ENCODE measurements around the gene MYL6. TPM values are rescaled to one million over a fixed set of nuclear protein-coding genes. Genes with fewer than 3 reads are reported as not detected.
A peak's percentile ranks its signal among the peaks of the same experiment; 100 is the strongest.

The MYL6 gene
- total and polyA plus RNA-seq, 9 of the 15 experiments (the other 6 are each of a cell fraction or from before 2014, with no cell fraction given): 557 to 1,664 (median 958) TPM

DNA sequence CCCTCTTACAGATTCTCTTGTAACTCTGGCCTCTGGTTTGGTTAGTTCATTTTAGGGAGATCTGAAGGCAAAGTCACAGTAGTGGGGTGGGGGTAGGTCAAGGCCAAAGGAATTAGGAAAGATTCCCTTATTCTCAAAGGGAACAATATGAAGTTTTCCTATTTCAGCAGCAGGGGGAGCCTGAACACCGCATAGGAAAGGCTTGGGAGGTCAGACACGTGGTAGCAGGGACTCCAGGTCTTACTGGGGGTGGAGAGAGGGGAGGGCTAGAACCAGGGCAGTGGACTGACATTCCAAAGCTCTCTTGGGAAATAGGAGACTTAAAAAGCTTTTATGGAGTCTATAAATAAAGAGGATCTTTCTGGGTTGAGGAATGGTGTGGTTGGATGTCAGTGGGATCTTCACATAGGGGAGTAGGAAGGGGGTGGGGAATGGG is 38.8 kb upstream of the MYL6 start (continued):
- TF ChIP-seq, protein P1, sequence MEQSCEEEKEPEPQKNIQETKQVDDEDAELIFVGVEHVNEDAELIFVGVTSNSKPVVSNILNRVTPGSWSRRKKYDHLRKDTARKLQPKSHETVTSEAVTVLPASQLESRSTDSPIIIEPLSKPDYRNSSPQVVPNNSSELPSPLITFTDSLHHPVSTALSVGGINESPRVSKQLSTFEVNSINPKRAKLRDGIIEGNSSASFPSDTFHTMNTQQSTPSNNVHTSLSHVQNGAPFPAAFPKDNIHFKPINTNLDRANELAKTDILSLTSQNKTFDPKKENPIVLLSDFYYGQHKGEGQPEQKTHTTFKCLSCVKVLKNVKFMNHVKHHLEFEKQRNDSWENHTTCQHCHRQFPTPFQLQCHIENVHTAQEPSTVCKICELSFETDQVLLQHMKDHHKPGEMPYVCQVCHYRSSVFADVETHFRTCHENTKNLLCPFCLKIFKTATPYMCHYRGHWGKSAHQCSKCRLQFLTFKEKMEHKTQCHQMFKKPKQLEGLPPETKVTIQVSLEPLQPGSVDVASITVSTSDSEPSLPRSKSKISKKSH (CRISPR knock-in tag; IDR thresholded peaks at IDR 0.05): no peak
- TF ChIP-seq HDAC3 (IDR thresholded peaks at IDR 0.05; ENCODE audit: borderline replicate concordance, partially characterized antibody): no peak
- TF ChIP-seq ZNF3 (CRISPR knock-in tag; IDR thresholded peaks at IDR 0.05): no peak
- peak; percentile 43; the same call in 1 of the 2 replicates for TF ChIP-seq SP1 (CRISPR knock-in tag; IDR thresholded peaks at IDR 0.05)
- no peak for TF ChIP-seq ETS2 (tag; IDR thresholded peaks at IDR 0.05; ENCODE audit: borderline replicate concordance, poor library complexity, severe bottlenecking)
- peak; percentile 64; the same call in 1 of the 2 replicates for TF ChIP-seq STAG1 (CRISPR knock-in tag; IDR thresholded peaks at IDR 0.05; ENCODE audit: borderline replicate concordance)
- TF ChIP-seq ZNF133 (CRISPR knock-in tag; IDR thresholded peaks at IDR 0.05): no peak
- TF ChIP-seq NR2C1 (IDR thresholded peaks at IDR 0.05): peak; percentile 50; the same call in 1 of the 2 replicates
- peak; percentile 41; the same call in 1 of the 2 replicates for TF ChIP-seq NR2C1 (tag; IDR thresholded peaks at IDR 0.05)
- no peak for TF ChIP-seq FOS (IDR thresholded peaks at IDR 0.05; ENCODE audit: extremely low read depth, insufficient read length)
- no peak for TF ChIP-seq KDM2B (CRISPR knock-in tag; IDR thresholded peaks at IDR 0.05)
- no peak for TF ChIP-seq SIX5 (IDR thresholded peaks at IDR 0.05; ENCODE audit: borderline replicate concordance in 1 of 2, insufficient read depth in 1 of 2, low read depth in 1 of 2, low read length in 2 of 2)
- TF ChIP-seq FOXK2 (conservative IDR thresholded peaks at IDR 0.05 in 1 of 2, IDR thresholded peaks at IDR 0.05 in 1 of 2; ENCODE audit: low read depth in 2 of 2): peak; percentile 40 to 55; a peak in 3 of 4 replicates
- TF ChIP-seq NBN (IDR thresholded peaks at IDR 0.05; ENCODE audit: low read depth): no peak
- TF ChIP-seq NCOA1 (IDR thresholded peaks at IDR 0.05; ENCODE audit: low read depth): no peak
- TF ChIP-seq POLR2AphosphoS5 (IDR thresholded peaks at IDR 0.05; ENCODE audit: control insufficient read depth, insufficient read depth, low read depth, low read length): peak; percentile 25; the same call in 1 of the 2 replicates
- TF ChIP-seq ZFP36 (IDR thresholded peaks at IDR 0.05; ENCODE audit: low read depth, low read length, partially characterized antibody): peak; percentile 49
- TF ChIP-seq L3MBTL2 (IDR thresholded peaks at IDR 0.05): peak; percentile 78
- TF ChIP-seq RCOR1 (IDR thresholded peaks at IDR 0.05; ENCODE audit: borderline replicate concordance in 1 of 2, low read depth in 2 of 2, low read length in 2 of 2): 0 out of 4 replicates have a peak, but pooled peaks of 1 of the 2 experiments have one; percentile 26
- no peak for TF ChIP-seq NR4A1 (CRISPR knock-in tag; IDR thresholded peaks at IDR 0.05)
- TF ChIP-seq NR4A1 (tag; IDR thresholded peaks at IDR 0.05): no peak
- peak; percentile 64; the same call in 1 of the 2 replicates for TF ChIP-seq TOE1 (IDR thresholded peaks at IDR 0.05; ENCODE audit: borderline replicate concordance)
- TF ChIP-seq TOE1 (CRISPR knock-in tag; IDR thresholded peaks at IDR 0.05; ENCODE audit: borderline replicate concordance, low read depth): no peak
- no peak for TF ChIP-seq FOXM1 (IDR thresholded peaks at IDR 0.05; ENCODE audit: low read depth)
- TF ChIP-seq FOXM1 (CRISPR knock-in tag; IDR thresholded peaks at IDR 0.05; ENCODE audit: low read depth): no peak
- TF ChIP-seq PHB2 (IDR thresholded peaks at IDR 0.05; ENCODE audit: low read depth): no peak
- TF ChIP-seq, protein P2, sequence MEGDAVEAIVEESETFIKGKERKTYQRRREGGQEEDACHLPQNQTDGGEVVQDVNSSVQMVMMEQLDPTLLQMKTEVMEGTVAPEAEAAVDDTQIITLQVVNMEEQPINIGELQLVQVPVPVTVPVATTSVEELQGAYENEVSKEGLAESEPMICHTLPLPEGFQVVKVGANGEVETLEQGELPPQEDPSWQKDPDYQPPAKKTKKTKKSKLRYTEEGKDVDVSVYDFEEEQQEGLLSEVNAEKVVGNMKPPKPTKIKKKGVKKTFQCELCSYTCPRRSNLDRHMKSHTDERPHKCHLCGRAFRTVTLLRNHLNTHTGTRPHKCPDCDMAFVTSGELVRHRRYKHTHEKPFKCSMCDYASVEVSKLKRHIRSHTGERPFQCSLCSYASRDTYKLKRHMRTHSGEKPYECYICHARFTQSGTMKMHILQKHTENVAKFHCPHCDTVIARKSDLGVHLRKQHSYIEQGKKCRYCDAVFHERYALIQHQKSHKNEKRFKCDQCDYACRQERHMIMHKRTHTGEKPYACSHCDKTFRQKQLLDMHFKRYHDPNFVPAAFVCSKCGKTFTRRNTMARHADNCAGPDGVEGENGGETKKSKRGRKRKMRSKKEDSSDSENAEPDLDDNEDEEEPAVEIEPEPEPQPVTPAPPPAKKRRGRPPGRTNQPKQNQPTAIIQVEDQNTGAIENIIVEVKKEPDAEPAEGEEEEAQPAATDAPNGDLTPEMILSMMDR (IDR thresholded peaks at IDR 0.05 in 2 of 3, conservative IDR thresholded peaks at IDR 0.05 in 1 of 3; ENCODE audit: insufficient read depth in 2 of 3, low read depth in 1 of 3, low read length in 3 of 3): peak; percentile 87 to 97 (median 88)
- TF ChIP-seq ZNF707 (CRISPR knock-in tag; conservative IDR thresholded peaks at IDR 0.05): no peak

Measured in K562 (cell line).